ENCODE measurements around the gene B3GNT4. TPM values are rescaled to one million over a fixed set of nuclear protein-coding genes. Genes with fewer than 3 reads are reported as not detected.
A peak's percentile ranks its signal among the peaks of the same experiment; 100 is the strongest.

Gene B3GNT4
- total and polyA plus RNA-seq, 12 donors, result 0.29 to 0.70 TPM; not detected in 10

GRCh38 chr12:122205053-122205925 is 1.8 kb downstream of the B3GNT4 start:
- Histone ChIP-seq H3K4me1 (peaks cover 0 to 17% (median 10%) of the 10 kb centered on the region in 9 donors), H3K27me3 (peaks cover 7 to 58% (median 48%) of the 10 kb centered on the region in 7 donors), H3K36me3 (peaks cover 0 to 38% (median 21%) of the 10 kb centered on the region in 9 donors), H3K4me3 (no peak overlapping the region), H3K9me3 (no peaks in the 10 kb centered on the region), H3K27ac (no peak overlapping the region)
- TF ChIP-seq, protein P1, sequence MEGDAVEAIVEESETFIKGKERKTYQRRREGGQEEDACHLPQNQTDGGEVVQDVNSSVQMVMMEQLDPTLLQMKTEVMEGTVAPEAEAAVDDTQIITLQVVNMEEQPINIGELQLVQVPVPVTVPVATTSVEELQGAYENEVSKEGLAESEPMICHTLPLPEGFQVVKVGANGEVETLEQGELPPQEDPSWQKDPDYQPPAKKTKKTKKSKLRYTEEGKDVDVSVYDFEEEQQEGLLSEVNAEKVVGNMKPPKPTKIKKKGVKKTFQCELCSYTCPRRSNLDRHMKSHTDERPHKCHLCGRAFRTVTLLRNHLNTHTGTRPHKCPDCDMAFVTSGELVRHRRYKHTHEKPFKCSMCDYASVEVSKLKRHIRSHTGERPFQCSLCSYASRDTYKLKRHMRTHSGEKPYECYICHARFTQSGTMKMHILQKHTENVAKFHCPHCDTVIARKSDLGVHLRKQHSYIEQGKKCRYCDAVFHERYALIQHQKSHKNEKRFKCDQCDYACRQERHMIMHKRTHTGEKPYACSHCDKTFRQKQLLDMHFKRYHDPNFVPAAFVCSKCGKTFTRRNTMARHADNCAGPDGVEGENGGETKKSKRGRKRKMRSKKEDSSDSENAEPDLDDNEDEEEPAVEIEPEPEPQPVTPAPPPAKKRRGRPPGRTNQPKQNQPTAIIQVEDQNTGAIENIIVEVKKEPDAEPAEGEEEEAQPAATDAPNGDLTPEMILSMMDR (IDR thresholded peaks at IDR 0.05), result no peak
- no peak for ATAC-seq
- no peak for DNase-seq
- intact Hi-C loops (cut with DNase I), result loop anchor here in 1 of 10 donors (10.0 kb wide), 1 partner anchor 150 kb away; no protein-coding TSS in a partner anchor
- 46 to 51% methylated on average over 23 of the region's 23 CpGs for WGBS, 2 donors

GRCh38 chr12:122206111-122206881 is 2.8 kb downstream of the B3GNT4 start:
- Histone ChIP-seq H3K9me3 (no peaks in the 10 kb centered on the region), H3K4me1 (peaks cover 0 to 17% (median 10%) of the 10 kb centered on the region in 9 donors), H3K27me3 (peaks cover 7 to 48% (median 38%) of the 10 kb centered on the region in 7 donors), H3K4me3 (no peak overlapping the region), H3K27ac (no peak overlapping the region), H3K36me3 (peaks cover 0 to 48% (median 26%) of the 10 kb centered on the region in 9 donors)
- TF ChIP-seq, protein P1 (IDR thresholded peaks at IDR 0.05), result no peak
- WGBS, 2 donors, result 68 to 71% methylated on average over 27 of the region's 27 CpGs
- intact Hi-C loops (cut with DNase I), result loop anchor here in 1 of 10 donors (10.0 kb wide), 1 partner anchor 151 kb away; no protein-coding TSS in a partner anchor
- ATAC-seq (peak in 6 of 8 donors; percentile 6 to 31 (median 22)), DNase-seq (no peak)

DNA sequence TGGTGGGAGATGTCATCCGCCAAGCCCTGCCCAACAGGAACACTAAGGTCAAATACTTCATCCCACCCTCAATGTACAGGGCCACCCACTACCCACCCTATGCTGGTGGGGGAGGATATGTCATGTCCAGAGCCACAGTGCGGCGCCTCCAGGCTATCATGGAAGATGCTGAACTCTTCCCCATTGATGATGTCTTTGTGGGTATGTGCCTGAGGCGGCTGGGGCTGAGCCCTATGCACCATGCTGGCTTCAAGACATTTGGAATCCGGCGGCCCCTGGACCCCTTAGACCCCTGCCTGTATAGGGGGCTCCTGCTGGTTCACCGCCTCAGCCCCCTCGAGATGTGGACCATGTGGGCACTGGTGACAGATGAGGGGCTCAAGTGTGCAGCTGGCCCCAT is 3.5 kb downstream of the B3GNT4 start:
- ATAC-seq (peak in 2 of 8 donors; percentile 14 to 19), DNase-seq (no peak)
- TF ChIP-seq, protein P1 (IDR thresholded peaks at IDR 0.05), result no peak
- Histone ChIP-seq H3K4me3 (no peak overlapping the region), H3K36me3 (peaks cover 0 to 55% (median 32%) of the 10 kb centered on the region in 9 donors), H3K9me3 (no peaks in the 10 kb centered on the region), H3K4me1 (peaks cover 0 to 17% (median 10%) of the 10 kb centered on the region in 9 donors), H3K27ac (no peak overlapping the region), H3K27me3 (peaks cover 7 to 41% (median 31%) of the 10 kb centered on the region in 7 donors)
- 84 to 94% methylated on average over 8 of the region's 8 CpGs for WGBS, 2 donors
- intact Hi-C loops (cut with DNase I), result loop anchor here in 1 of 10 donors (10.0 kb wide), 1 partner anchor 152 kb away; no protein-coding TSS in a partner anchor

DNA sequence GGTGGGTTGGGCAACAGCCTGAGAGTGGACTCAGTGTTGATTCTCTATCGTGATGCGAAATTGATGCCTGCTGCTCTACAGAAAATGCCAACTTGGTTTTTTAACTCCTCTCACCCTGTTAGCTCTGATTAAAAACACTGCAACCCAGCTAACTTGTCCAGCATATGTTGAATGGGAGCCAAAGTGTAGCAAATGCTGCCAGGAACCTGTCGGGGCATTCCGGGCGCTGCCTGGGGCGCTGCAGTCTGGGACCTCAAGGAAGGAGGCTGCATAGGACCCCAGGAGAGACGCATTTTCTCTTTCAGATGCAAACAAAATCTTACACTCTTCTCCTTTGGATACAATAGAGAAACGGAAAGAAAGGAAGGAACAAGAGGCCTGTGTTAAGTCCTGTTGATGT is 3.9 kb downstream of the B3GNT4 start:
- TF ChIP-seq, protein P1 (IDR thresholded peaks at IDR 0.05), result no peak
- DNase-seq (no peak), ATAC-seq (no peak)
- no peaks in the 10 kb centered on the region for H3K9me3 ChIP-seq
- no peak overlapping the region for H3K27ac ChIP-seq
- WGBS, 2 donors, result 77% methylated on average over 8 of the region's 8 CpGs
- peaks cover 0 to 59% (median 37%) of the 10 kb centered on the region in 9 donors for H3K36me3 ChIP-seq
- peaks cover 7 to 37% (median 29%) of the 10 kb centered on the region in 7 donors for H3K27me3 ChIP-seq
- intact Hi-C loops (cut with DNase I), result loop anchor here in 1 of 10 donors (10.0 kb wide), 1 partner anchor 153 kb away; no protein-coding TSS in a partner anchor
- H3K4me3 ChIP-seq, result no peak overlapping the region
- peaks cover 0 to 17% (median 10%) of the 10 kb centered on the region in 9 donors for H3K4me1 ChIP-seq

Data from heart right ventricle (tissue), 16 donors.